Activated T-helper 17 cell treated with anti-CD3 and anti-CD28 coated beads, Interleukin-2, amount 50 U/mL, for 72 hours (primary cell): ENCODE measurements around the gene ZBTB21. TPM values are rescaled to one million over a fixed set of nuclear protein-coding genes. Genes with fewer than 3 reads are reported as not detected.

ENCODE experiments used
- ATAC-seq: fragments of 150-1000 bp; cut with Tn5 transposase; replicated peaks from 2 replicates; pipeline ENCODE4 v1.10.0; 2021; ENCODE audit warnings: mild to moderate bottlenecking, moderate library complexity
- H3K27ac Mint-ChIP-seq: one replicate; pipeline ENCODE4 v1.8.0; 2022; ENCODE audit warnings: mixed read lengths
- H3K27me3 Mint-ChIP-seq: one replicate; pipeline ENCODE4 v1.8.0; 2022; ENCODE audit warnings: mixed read lengths
- H3K36me3 Mint-ChIP-seq: one replicate; pipeline ENCODE4 v1.8.0; 2022; ENCODE audit warnings: low read depth, mild to moderate bottlenecking, mixed read lengths
- H3K4me1 Mint-ChIP-seq: one replicate; pipeline ENCODE4 v1.8.0; 2022; ENCODE audit warnings: mixed read lengths
- H3K4me3 Mint-ChIP-seq: one replicate; pipeline ENCODE4 v1.8.0; 2022; ENCODE audit warnings: mild to moderate bottlenecking, mixed read lengths
- H3K9me3 Mint-ChIP-seq: one replicate; pipeline ENCODE4 v1.8.0; 2022; ENCODE audit warnings: mixed read lengths
- total RNA-seq, 2 donors: library from RNA; stranded (reverse); gene quantifications; one replicate each; pipeline ENCODE4 v1.2.3, GENCODE V29; 2022

Gene ZBTB21
- total RNA-seq, 2 donors from 2014 or later: 18.5 to 37.2 TPM

DNA sequence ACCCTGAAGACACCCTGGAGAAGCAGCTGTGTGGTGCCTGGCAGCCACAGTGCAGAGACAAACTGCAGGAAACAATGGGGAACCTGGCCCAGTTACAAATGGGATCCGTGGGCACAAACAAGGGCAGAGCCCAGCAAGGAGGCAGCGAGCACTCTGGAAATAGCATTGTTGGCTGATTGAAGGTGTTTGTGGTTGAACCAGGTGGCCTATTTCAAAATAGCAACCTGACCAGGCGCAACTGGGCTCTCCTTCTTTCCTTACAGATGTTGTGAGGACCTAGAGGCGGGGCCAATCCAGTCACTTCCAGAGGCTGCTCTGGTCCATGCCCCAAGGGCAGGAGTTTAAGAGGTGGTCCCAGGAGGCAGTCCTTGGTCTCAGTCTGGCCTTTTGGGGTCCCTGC, 21.7 kb upstream of the ZBTB21 start:
- Mint-ChIP-seq H3K36me3 (no peaks in the 10 kb centered on the region), H3K4me3 (no peak overlapping the region), H3K27me3 (no peaks in the 10 kb centered on the region), H3K4me1 (no peaks in the 10 kb centered on the region), H3K9me3 (no peaks in the 10 kb centered on the region), H3K27ac (no peak overlapping the region)
- no peak for ATAC-seq

DNA sequence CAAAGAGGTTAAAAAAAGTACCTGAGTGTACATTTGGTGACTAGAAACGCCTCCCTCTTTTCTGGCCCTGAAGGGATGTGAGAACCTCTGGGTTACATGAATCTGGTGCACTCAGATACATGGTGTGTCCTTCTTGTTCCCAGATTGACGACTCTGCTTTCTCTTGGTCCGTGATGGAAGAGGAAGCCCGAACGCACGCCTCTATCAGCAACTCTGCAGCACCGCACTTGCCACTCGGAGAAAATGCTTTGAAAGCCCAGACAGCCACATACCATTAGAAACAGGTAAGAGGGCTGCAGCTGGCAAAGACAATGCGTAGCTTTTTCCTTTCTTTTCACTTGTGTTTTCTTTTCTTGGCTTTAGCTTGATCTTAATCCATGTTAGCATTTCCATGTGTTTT, 21.1 kb upstream of the ZBTB21 start:
- Mint-ChIP-seq H3K27me3 (no peaks in the 10 kb centered on the region), H3K36me3 (no peaks in the 10 kb centered on the region), H3K4me3 (no peak overlapping the region), H3K4me1 (no peaks in the 10 kb centered on the region), H3K27ac (no peak overlapping the region), H3K9me3 (no peaks in the 10 kb centered on the region)
- no peak for ATAC-seq

DNA sequence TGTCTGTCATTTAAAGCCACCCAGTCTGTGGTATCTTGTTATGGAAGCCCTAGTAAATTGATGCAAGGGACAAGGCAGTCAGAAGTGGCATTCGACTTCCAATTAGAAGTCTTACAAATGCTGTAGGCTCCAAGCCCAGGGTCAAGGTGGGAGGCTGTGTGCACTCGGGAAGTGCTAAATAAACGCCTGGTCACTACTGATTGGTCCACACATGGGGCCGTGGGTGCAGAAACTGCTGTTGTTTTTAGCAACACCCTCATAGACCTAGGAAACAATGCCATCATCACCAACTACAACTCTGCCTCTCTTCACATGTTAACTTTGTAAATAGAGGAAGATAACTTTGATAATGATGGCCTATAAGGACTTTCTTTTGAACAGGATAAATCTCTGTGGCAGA, 20.2 kb upstream of the ZBTB21 start:
- H3K4me3 Mint-ChIP-seq: no peak overlapping the region
- H3K36me3 Mint-ChIP-seq: no peaks in the 10 kb centered on the region
- no peaks in the 10 kb centered on the region for H3K27me3 Mint-ChIP-seq
- no peaks in the 10 kb centered on the region for H3K9me3 Mint-ChIP-seq
- no peaks in the 10 kb centered on the region for H3K4me1 Mint-ChIP-seq
- H3K27ac Mint-ChIP-seq: no peak overlapping the region
- no peak for ATAC-seq

DNA sequence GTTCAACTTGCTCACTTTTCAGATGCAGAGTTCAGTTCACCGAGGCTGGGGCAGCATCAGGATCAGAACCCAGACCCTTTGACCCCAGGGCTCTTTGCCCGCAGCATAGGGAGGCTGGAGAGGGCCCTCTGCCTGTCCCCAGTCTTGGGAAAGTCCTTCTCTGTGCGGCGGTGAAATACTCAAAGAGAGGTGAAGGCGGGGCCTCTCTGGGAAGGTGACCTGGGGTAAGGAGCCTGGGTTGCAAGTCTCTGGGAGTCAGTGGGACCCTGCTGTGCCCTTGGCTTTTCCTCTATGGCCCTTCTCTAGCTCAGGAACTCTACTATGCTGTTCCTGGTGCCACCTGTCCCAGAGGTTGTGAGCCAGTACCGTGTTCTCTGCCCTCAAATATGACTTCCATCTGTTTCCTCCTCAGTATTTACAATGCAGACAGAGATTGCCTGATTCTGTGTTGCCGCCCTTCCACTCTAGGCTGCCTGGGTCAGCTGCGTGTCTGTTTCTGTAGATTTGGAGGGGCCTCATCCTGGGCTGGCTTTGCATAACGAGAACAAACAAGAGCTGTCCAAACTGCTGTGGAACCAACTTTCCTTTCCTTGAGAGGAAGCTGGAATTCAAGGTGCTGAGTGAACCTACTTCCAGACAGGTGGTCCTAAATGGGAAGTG, 18.7 kb upstream of the ZBTB21 start:
- H3K27me3 Mint-ChIP-seq: no peaks in the 10 kb centered on the region
- H3K4me3 Mint-ChIP-seq: no peak overlapping the region
- H3K36me3 Mint-ChIP-seq: no peaks in the 10 kb centered on the region
- no peak for ATAC-seq
- H3K27ac Mint-ChIP-seq: no peak overlapping the region
- H3K9me3 Mint-ChIP-seq: no peaks in the 10 kb centered on the region
- H3K4me1 Mint-ChIP-seq: no peaks in the 10 kb centered on the region

DNA sequence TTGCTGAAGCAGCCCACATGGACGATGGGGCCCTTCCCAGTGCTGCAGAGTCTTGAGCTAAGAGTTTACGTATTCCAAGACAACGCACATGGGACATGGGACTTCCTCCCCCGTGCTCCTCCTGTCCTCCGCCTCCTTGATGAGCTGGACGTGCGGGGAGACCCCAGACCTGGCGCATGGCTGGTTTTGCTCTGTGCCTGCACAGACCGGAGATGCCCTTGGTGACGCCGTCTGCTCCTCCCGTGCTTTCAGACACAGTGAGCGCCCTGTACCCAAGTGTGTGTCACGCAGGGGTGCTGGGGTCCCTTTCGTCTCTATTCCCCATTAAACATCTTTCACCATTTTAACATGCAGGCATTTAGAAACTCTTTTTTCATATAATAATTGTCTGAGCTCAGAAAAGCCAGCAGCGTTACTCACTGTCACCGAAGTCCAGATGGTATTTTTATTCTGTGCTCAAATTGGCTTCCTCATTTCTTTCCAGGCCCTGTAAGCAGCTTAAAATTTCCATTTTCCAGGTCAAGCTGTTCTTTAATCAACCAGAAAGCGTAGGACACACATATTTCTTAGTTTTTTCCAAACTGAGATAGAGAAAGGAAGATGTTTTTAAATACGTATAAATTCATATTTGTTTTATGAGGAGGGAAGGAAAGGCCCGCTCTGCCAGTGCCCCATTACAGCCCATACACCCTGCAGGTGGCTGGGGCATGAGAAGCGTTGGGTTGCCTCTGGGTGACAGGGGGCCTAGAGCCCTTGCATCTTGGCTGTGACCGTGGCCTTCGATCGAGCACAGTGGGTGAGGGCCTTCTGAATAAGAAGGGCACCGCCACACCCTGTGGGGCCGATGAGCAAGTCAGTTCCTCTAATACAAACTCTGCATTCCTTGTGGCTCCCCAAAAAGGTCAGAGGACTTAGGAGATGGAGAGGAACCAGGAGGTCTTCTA, 17.9 kb upstream of the ZBTB21 start:
- no peaks in the 10 kb centered on the region for H3K9me3 Mint-ChIP-seq
- no peaks in the 10 kb centered on the region for H3K36me3 Mint-ChIP-seq
- H3K4me3 Mint-ChIP-seq: no peak overlapping the region
- H3K4me1 Mint-ChIP-seq: no peaks in the 10 kb centered on the region
- no peak overlapping the region for H3K27ac Mint-ChIP-seq
- no peak for ATAC-seq
- H3K27me3 Mint-ChIP-seq: no peaks in the 10 kb centered on the region

DNA sequence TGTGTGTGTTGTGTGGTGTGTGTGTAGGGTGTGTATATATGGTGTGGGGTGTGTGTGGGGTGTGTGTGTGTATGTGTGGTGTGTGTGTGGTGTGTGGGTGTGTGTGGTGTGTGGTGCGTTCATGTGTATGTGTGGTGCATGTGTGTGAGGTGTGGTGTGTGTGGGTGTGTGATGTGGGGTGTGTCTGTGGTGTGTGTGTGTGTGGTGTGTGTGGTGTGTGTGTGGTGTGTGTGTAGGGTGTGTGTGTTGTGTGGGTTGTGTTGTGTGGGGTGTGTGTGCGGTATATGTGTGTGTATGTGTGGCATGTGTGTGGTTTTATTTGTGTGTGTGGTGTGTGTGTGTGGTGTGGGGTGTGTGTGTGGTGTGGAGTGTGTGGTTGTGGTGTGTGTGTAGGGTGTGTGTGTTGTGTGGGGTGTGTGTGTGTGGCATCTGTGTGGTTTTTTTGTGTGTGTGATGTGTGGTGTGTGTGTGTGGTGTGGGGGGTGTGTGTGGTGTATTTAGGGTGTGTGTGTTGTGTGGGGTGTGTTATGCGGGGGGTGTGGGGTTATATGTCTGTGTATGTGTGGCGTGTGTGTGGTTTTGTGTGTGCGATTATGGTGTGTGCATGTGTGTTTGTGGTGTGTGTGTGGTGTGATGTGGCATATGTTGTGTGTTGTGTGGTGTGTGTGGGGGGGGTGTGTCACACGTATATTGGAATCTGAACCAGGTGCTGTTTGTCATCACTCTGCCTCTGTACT, 17.1 kb upstream of the ZBTB21 start:
- Mint-ChIP-seq H3K9me3 (no peaks in the 10 kb centered on the region), H3K4me3 (no peak overlapping the region)

DNA sequence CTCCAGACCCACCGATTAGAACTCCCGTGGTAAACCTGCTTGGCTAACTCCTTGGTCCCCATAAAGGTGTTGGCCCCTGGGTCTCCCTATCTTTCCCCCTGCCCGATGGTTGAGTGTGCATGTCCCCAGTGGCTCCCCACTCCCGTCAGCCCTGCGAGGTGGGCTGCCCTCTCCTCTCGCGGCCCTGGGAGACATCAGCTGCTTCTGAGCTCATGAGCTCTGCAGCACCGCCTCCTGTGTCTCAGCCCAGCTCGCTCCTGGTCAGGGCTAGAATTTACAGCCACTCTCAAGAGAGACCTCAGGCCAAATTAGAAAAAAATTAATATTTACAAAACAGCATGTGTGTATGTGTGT, 15.9 kb upstream of the ZBTB21 start:
- H3K27ac Mint-ChIP-seq: no peak overlapping the region
- no peaks in the 10 kb centered on the region for H3K27me3 Mint-ChIP-seq
- ATAC-seq: no peak
- no peaks in the 10 kb centered on the region for H3K4me1 Mint-ChIP-seq
- no peaks in the 10 kb centered on the region for H3K9me3 Mint-ChIP-seq
- no peak overlapping the region for H3K4me3 Mint-ChIP-seq
- H3K36me3 Mint-ChIP-seq: no peaks in the 10 kb centered on the region

More for the DNA sequence above, 17.1 kb upstream of the ZBTB21 start:
- Mint-ChIP-seq H3K27ac (no peak overlapping the region), H3K27me3 (no peaks in the 10 kb centered on the region), H3K4me1 (no peaks in the 10 kb centered on the region), H3K36me3 (no peaks in the 10 kb centered on the region)
- no peak for ATAC-seq

DNA sequence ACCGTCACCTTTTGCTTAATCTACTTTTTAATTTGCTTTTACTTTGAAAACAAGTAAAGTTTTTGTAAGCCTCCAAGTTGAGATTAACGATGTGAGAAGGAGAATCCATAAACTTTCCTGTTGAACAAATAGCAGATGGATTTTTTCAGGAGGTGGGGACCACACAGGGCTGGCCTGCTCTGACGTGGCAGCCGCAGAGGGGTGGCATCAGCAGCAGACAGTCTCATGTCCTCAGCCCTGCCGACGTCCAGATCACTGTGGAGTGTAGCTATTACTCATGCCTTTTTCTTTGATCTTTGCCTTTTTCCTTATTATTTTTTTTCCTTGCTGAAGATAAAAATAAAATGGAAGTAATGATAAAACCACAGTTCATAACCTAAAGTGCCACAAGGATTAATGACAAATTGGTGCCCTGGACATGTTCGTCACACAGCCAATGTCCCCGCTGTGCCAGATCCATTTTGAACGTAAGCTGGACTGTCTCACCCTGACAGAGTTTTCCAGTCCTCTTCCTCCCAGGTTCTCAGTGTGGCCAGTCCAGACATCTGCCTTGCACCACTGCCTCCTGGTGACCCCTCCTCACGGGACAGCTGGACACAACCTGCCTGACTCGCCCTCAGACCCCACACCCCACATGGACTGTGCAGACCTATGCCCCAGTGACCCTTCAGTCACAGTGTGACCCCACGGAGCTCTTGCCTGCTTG, 15.4 kb upstream of the ZBTB21 start:
- ATAC-seq: no peak
- no peaks in the 10 kb centered on the region for H3K36me3 Mint-ChIP-seq
- H3K4me1 Mint-ChIP-seq: no peaks in the 10 kb centered on the region
- H3K27ac Mint-ChIP-seq: no peak overlapping the region
- H3K27me3 Mint-ChIP-seq: no peaks in the 10 kb centered on the region
- no peaks in the 10 kb centered on the region for H3K9me3 Mint-ChIP-seq
- no peak overlapping the region for H3K4me3 Mint-ChIP-seq

DNA sequence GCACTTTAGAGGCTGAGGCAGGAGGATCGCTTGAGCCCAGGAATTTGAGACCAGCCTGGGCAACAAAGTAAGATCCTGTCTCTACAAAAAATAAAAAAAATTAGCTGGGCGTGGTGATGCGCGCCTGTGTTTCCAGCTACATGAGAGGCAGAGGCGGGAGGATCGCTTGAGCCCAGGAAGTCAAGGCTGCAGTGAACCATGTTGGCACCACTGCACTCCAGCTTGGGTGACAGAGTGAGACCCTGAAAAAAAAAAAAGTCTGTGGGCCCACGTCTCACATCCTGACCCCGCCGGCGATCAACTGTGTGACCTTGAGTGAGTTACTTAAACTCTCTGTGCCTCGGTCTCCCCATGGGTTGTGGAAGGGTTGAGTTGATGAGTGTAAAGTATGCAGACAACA, 12.7 kb upstream of the ZBTB21 start:
- no peak overlapping the region for H3K27ac Mint-ChIP-seq
- H3K4me3 Mint-ChIP-seq: no peak overlapping the region
- no peak for ATAC-seq
- no peaks in the 10 kb centered on the region for H3K9me3 Mint-ChIP-seq
- no peaks in the 10 kb centered on the region for H3K27me3 Mint-ChIP-seq
- H3K4me1 Mint-ChIP-seq: no peaks in the 10 kb centered on the region
- H3K36me3 Mint-ChIP-seq: no peaks in the 10 kb centered on the region

DNA sequence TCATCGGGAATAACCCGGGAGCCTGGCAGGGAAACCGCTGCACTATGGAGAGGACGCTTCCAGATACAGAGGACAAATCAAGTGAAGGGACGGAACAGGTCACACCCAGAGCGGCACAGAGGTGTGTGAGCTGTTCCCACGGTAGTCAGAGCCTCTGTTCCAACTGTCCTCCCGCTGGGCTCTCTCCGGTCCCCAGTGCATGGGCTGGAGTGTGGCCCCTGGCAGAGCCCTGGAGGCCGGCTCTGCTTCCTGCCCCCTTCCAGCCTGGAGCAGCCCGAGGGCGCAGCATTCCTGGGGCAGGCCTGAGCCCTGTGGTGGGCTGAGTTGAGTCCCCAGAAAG, 11.9 kb upstream of the ZBTB21 start:
- Mint-ChIP-seq H3K27ac (no peak overlapping the region), H3K4me1 (no peaks in the 10 kb centered on the region), H3K36me3 (no peaks in the 10 kb centered on the region), H3K4me3 (no peak overlapping the region), H3K27me3 (no peaks in the 10 kb centered on the region), H3K9me3 (no peaks in the 10 kb centered on the region)
- no peak for ATAC-seq

DNA sequence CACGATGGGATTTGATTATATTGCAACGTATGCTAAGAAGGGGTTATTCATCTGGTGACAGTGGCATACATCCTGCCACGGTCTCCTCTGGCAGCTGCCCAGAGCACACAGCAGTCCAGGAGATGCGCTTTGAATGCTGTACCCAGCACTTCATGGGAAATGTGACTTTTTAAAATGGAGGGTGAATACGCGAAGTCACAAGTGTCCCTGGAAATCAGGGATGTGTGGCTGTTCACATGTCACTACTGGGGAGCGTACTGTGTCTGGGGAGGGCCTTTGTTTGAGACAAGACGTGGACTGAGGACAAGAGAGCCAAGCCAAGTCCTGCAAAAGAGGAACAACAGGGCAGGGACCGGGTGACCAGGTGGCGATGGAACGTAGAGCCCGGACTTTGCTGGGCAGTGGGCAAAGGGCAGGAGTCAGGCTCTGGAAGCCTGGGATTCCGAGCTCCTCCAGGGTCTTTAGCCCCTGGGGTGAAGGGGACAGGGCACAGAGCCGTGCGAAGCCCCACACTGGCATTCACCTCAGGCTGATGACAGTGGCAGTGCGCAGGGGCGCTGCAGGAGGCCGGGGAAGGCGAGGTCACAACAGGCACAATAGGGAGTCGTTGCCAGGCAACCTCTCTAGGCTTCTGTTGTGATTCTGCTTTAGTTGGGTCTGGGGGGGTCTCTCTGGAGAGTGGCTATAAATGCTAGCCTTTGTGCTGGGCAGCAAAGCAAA, 11.4 kb upstream of the ZBTB21 start:
- Mint-ChIP-seq H3K27ac (no peak overlapping the region), H3K9me3 (no peaks in the 10 kb centered on the region), H3K27me3 (no peaks in the 10 kb centered on the region), H3K36me3 (no peaks in the 10 kb centered on the region), H3K4me3 (no peak overlapping the region), H3K4me1 (no peaks in the 10 kb centered on the region)
- no peak for ATAC-seq

DNA sequence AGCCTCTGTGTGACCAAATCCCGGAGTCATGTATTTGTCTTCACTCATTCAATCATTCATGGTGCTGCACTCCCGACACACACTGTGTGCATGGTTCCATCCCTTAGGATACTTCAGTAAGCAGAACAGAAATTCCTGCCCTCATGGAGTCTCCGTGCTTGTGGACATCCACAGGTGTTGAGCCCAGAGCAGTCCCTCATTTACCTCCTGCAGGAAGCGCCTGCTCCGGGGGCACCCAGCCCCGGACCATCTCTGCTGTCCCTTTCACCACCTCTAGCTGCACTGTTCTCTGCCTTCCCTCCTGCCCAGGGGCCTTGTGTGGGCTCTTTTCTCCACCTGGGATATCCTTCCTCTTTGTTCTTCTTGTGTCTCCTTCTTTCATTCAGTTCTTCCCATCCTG, 9.5 kb upstream of the ZBTB21 start:
- Mint-ChIP-seq H3K4me3 (no peak overlapping the region), H3K36me3 (no peaks in the 10 kb centered on the region), H3K27me3 (no peaks in the 10 kb centered on the region), H3K9me3 (peaks cover 3% of the 10 kb centered on the region), H3K27ac (no peak overlapping the region), H3K4me1 (no peaks in the 10 kb centered on the region)
- ATAC-seq: no peak

DNA sequence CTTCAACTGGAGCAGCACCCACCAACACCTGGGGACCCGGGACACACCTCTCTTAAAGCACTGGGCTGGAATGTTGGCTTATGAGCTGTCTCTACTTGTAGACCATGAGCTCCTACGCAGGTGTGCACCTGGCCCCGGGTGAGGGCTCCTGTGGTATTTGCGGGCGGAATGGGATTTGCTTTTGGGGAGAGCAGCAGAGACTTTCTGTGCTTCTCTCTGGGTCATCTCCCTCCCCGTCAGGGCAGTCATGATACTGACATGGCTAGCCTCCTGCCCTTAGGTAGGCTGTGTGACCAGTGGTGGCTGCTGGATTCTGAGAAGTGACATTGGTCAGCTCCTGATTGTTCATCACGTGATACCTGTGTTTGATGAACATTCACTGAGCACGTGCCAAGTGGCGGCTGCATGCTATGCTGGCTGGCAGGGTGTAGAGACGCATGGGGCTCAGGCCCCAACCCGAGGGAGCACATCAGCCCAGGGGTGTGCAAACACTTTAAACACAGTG, 9.0 kb upstream of the ZBTB21 start:
- Mint-ChIP-seq H3K9me3 (peaks cover 5% of the 10 kb centered on the region), H3K27me3 (no peaks in the 10 kb centered on the region), H3K36me3 (no peaks in the 10 kb centered on the region), H3K27ac (no peak overlapping the region), H3K4me3 (no peak overlapping the region), H3K4me1 (no peaks in the 10 kb centered on the region)
- no peak for ATAC-seq

DNA sequence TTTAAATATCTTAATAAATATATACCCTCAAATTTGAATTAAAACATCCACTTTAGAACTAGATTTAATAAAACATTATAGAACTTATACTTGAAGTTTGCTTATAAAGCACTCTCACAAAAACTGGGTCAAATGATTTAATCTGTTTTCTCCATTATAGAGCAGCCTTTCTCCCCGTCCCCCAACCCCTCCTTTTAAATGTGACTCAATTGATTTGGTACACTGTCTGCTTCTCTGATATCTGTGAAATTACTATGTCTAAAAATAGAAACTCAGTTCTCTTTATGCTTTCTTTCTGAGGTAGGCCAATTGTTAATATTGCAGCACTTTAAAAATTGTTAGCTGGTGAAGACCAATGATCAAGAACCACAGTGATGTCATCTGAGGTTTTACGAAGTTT, 6.9 kb upstream of the ZBTB21 start:
- peaks cover 5% of the 10 kb centered on the region for H3K9me3 Mint-ChIP-seq
- H3K27ac Mint-ChIP-seq: no peak overlapping the region
- no peaks in the 10 kb centered on the region for H3K4me1 Mint-ChIP-seq
- no peak for ATAC-seq
- no peaks in the 10 kb centered on the region for H3K27me3 Mint-ChIP-seq
- no peak overlapping the region for H3K4me3 Mint-ChIP-seq
- no peaks in the 10 kb centered on the region for H3K36me3 Mint-ChIP-seq
